ENCODE results near the gene RPS6KA2.

The RPS6KA2 gene

DNA sequence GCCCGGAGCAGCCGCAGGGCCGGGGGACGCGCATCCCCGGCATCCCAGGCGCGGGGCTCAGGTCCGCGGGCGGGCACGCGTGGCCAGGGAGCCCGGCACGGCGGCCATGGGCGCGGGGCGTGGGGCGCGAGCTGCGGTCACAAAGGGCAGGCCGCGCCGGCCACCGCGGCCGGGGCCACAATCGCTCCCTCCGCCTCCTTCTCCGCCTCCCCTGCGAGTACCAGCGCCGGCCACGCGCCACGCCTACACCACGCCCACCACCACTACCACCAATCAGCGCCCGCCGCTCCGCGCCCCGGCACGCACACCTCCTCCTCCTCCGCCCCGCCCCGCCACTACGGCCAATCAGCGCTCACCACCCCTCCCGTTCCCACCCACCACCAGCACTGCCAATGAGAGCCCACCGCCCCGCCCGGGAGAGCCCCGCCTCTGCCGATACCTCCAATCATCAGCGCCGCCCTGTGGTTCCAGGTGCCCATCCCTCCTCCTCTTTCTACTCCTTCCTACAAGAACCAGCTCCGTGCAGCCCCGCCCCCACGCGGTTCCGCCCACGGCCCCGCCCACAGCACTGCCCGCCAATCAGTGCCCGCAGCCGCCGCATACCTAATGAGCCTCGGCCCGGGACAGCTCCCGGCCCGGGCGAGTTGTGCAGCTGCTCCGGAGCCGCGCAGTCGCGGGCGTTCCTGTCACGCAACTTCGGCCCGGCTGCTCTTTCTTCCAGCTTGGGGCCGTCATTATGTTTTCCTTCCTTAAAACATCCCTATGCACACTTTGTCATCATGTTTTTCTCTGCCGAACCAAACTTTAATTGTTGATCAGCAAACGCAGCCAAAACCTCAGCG, at the start of gene RPS6KA2:
Gene RPS6KA2 (minus strand): TSS at position 219 of the 842 bp plus-strand sequence. CDS start 232 bp downstream, outside the sequence.
- peak; percentile 99 for DNase-seq

DNA sequence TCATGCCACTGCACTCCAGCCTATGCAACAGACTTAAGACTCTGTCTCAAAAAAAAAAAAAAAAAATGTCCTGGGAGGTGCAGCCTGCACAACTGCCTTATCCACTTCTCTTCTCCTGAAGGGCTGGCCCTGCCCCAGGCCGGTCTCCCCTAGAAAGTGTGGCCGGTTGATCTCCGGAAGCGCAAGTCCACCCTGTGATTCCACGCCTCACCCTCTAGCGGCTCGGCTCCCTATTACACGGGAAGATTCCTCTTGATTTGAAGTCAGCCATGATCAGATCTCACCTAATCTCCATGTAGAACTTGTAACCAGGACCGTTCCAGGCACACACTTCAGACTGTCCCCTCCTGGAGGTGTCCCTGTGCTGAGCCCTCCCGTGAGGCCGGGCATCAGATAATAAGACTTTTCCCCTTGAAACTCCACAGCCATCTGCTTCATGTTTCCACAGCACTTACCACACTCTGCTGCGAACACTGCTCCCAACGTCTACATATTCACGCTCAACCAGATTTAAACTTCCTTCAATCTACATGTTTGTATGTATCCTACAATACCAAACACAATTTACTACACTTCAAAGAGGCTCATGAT, 49.3 kb upstream of the RPS6KA2 start:
- no peak for DNase-seq

DNA sequence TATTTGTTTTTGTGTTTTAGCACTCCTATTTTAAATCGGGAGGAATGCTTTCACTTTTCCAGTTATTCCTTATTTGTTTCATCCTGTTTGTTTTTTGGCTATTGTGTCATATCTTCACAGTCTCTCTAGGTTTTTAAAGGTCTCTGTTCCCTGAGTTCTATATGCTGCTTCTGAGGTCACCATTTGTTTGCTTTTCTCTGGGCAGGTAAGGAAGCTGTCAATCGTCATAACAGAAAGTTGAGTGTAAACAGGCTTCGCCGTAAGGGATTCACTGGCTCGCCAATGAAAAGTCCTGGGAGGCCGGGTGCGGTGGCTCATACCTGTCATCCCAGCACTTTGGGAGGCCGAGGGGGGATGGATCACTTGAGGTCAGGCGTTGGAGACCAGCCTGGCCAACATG, 48.7 kb upstream of the RPS6KA2 start:
- no peak for DNase-seq

DNA sequence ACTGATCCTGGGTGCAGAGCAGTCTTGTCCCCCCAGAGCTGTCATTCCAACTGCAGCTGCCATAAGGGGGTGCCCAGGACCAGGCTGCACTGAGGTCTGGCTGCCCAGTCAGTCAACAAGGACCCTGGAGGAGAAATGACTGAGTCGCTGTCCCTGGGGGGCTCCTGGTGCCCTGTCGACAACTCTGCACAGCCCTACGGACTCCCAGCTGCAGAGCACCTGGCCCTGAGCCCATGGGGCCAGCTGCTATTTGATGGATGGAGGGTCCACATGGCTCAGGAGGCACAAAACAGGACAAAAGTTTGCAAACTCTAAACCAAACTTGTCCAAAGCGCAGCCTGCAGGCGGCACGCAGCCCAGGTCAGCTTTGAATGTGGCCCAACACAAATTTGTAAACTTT, 46.3 kb upstream of the RPS6KA2 start:
- DNase-seq = no peak

DNA sequence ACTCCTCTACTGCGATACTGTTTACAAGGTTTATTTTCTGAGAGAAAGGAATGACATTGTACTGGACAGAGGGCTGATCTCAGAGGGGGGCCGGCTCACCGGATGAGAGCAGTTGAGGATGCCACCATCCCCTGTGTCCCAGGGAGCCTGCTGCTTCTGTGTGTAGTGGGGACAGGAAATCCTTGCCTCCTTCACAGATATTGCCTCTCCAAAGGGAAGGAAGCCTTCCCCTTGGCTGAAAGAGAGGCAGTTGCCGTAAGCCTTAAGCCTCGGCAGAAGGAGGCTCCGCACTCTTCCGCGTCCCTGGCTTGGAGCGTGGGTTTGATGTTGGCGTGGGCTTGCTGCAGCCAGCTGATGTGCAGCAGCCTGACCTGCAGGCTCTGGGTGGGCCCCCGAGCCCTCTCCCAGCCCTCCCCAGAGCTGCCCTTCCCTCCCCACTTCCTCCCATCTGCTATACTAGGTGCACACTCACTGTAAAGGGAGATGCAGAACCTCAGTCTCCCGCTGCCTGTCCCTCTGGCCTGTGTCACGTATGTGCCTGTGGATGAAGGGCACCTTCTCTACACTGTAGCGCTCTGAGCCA, 45.7 kb upstream of the RPS6KA2 start:
- DNase-seq = no peak

DNA sequence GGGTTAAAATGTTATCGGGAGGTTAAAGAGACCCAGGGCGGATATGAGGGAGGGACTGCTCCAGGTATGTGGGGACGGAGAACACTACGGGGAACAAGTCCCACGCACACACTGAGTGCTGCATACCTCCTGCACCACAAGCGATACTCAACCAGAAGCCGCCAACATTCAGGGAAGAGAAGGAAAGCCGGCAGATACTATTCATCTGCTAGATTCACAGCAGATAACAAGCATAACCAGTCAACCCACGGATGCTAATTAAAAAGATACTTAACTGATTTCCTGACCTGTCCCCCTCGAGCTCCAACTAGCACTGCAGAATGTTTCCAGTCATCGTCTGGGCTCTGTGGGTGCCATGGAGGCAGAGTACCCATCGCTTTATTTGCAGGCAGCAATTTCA, 45.1 kb upstream of the RPS6KA2 start:
- DNase-seq = no peak

DNA sequence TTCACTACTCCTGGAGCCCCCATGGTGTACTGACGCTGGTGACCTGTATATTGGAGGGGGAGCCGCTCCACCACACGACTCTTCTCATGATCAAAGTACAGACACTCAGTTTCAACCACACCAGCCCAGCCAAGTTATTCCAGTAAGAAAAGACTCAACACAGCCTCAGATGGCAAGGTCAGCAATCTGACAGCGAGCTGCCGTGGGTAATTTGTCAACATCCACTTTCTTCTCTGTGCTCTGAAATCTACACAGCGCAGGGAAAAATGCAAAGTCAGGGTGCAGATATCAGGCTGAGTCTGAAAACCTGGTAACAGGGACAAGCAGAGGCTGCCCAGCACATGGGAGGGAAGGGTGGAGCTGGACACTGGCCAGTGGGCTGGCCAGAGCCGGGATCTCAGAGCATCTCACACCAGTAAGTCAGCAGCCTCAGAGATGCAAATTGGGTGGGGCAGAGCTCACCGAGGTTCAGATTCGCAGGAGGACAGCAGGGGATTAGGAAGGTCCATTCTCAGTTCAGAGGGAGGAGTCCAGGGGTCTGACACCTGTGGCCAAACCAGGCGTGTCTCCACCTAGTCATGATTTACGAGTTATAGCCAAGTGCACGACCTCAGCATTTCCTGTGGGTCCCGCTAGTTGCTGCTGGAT, 44.5 kb upstream of the RPS6KA2 start:
- DNase-seq = no peak

DNA sequence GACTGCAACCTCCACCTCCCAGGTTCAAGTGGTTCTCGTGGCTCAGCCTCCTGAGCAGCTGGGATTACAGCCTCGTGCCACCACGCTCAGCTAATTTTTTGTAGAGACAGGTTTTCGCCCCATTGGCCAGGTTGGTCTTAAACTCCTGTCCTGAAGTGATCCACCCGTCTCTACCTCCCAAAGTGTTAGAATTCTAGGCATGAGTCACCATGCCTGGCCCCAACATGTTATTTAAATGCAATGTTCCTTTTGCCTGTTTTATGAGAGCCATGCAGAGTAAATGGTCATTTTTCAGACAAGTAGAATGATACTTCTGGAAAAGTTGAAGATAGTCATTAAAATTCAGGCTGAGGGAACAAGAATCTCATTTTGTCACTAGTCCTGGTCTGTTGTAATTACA, 43.8 kb upstream of the RPS6KA2 start:
- no peak for DNase-seq

DNA sequence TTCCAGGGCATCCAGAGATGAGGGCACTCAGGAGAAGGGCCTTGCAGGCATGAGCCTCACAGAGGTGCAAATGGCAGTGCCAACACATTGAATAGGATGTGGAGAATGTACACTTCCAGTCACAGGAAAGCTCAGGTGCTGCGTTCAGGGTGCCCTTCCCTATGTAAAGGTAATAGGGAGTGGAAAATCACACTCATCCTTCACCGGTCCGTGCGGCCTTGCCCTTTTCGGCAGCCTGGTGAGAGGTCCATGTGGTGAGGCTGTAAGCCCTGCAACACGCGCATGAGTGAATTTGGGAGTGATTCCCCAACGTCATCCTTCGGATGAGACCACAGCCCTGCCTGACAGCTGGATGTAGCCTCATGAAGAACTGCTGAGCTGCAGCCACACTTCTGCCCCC, 43.0 kb upstream of the RPS6KA2 start:
- DNase-seq = no peak

DNA sequence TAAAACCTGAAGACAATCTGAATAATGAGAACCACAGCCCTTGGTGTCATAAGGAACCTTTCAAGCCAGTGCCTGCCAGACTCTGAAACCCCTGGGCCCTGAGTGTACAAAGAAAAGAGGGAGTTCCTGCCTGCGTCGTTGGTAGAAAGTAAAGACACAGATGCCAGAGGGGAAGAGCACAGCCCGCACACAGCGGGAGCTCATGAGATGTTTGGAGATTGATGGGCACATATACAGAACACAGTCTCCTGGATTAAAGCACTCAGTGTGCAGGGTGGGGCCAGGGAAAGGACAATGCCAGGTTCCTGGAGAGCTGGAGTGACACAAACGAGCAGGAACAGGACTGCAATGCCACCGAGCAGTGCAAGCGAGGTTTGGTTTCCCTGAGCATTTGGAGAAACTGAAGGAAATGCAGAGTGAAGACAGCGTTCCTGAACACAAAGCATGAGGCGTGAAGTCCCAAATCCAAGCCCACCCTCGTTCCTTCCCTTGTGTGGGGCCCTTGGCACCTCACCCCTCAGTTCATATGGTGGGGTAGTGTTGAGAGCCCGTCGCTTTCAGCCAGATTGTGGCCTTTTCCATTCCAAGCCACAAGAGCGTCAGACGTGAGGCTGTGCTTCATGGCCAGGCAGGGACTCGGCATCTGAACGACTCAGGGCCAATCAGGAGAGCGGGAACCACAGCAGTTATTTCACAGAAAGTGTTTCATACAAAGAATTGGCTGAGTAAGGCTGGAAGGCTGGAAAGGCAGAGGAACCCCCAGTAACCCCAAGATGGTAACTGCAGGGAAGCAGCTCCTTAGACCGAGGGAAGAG, 41.0 kb upstream of the RPS6KA2 start:
- no peak for DNase-seq

DNA sequence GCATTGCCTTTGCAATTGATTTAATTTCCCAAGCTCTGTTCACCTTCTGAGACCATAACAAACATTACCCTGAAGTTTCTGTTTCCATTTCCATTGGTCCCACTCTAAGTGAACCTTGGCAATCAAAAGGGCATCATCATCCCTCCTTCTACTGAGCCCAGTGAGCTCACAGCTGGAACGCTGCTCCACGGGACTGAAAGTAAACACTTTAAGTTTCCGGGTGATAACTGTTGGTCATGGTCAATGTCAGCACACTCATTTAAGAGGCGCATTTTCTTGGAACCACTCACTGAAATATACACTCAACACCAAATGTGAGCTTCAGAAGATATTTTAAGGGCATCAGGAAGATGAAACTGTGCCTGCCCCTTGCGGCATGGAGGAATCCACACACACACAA, 37.1 kb upstream of the RPS6KA2 start:
- peak; percentile 12 for DNase-seq

DNA sequence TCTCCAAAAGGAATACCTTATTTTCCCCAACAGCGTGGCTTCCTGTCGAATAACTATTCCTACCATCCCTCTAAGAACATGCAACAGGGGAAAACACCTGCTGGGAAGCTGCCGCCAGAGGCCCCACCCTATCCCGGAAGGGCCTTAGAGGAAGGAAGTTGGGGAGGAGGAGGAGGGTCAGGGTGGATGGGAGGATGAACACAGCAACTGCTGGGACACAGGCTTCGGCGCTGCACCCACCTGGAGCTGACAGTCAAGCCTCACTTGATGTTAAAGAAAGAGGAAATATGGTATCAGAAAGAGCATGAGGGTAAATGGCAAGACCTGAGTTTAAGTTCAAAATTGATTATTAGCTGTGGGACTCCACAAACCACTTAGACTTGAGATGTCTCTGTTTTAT, 36.5 kb upstream of the RPS6KA2 start:
- no peak for DNase-seq

DNA sequence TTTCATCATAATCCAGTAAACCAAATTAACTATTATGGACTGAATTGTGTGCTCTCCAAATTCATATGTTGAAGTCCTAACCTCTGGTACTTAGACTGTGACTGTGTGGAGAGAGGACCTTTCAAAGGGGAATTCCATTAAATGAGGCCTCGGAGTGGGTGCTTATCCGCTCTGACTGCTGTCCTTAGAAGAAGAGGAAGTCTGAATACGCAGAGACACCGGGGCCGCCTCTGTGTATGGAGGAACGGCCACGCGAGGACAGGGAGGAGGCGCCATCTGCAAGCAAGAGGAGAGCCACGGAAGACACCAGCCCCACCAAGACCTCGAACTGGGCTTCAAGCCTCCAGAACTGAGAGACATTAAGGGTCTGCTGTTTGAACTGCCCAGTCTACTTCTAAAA, 35.6 kb upstream of the RPS6KA2 start:
- no peak for DNase-seq

DNA sequence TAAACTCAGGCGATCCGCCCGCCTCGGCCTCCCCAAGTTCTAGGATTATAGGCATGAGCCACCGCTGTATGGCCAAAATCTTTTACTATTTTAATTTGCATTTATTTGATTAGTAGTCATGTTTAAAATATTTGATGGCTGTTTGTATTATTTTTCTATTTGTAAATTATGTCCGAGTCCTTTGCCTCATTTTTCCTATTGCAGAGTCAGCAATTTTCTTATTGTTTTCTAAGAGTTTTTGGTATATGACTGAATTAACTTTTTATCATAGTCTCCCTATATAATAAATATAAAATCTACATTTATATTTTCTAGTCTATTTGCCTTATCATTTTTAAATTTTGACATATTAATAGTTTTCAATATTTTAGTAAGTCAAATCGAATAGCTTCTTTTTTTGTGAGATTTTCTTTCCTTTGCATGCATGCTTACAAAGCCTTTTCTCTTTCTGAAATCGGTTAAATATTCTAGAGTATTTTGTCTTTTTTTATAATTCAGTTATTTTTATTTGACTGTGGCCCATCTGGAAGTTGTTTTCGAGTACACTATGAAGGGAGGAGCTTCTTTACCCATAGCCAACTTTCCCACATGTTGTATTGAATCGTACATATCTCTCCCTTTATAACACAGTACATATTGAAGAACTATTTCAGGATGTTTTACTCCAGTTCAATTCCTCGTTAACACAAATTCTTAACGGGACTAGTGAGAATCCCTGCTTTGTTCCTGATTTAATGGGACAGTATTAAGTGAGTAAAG, 34.5 kb upstream of the RPS6KA2 start:
- DNase-seq = no peak

DNA sequence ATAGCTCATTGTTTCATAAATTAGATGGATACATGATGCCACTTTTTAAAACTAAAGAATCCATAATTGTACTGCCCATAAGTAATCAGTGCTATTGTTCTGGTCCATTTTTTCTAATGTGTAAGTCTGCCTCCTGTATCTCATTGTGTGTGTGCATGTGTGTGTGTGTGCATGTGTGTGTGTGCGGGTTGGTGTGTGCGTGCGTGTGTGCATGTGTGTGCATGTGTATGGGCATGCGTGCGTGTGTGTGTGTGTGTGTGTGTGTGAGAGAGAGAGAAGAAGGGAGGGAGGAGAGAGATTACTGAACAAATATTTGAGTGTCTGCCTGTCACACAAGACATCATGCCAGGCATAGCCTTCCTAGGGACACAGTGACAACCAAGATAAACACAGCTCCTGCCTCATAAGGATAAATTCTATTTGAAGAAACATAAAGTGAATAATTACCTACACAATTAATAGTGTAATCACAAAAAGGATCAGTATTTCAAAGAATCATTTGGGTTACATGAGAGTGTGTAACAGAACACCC, 33.2 kb upstream of the RPS6KA2 start:
- DNase-seq = no peak

DNA sequence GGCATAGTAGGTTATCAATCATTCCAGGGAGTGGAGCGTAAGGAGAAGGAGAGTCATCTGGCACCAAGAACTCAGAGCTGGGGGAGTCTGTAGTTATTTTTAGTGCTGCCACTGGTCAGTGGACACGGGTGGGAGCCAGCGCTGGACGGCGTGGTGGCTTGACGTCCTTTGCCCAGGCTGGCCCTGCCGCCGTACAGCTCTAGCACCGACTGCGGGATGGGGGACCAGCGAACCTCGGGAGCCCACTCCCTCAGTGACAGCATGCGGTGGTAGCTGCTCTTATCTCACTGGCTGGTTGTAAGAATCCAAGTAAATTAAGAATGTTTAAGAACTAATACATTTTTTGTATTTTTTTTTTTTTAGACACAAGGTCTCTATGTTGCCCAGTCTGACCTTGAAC, 32.5 kb upstream of the RPS6KA2 start:
- DNase-seq = no peak

DNA sequence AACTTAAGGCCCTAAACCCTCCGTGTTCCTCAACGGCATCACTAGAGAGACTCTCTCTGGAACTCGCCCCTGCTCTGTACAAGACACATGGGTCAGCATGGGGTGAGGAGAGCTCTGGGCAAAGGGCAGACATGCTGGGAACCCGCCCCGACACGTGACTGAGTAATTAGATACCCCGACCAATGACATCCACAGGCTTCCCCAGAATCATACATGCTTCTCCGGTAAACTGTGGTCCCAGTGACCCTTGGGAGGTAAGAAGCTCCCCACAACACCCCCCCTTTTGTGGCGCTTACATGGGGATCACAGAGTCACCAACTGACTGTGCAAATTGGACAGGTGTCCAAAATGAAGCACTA, 31.7 kb upstream of the RPS6KA2 start:
- DNase-seq = no peak

DNA sequence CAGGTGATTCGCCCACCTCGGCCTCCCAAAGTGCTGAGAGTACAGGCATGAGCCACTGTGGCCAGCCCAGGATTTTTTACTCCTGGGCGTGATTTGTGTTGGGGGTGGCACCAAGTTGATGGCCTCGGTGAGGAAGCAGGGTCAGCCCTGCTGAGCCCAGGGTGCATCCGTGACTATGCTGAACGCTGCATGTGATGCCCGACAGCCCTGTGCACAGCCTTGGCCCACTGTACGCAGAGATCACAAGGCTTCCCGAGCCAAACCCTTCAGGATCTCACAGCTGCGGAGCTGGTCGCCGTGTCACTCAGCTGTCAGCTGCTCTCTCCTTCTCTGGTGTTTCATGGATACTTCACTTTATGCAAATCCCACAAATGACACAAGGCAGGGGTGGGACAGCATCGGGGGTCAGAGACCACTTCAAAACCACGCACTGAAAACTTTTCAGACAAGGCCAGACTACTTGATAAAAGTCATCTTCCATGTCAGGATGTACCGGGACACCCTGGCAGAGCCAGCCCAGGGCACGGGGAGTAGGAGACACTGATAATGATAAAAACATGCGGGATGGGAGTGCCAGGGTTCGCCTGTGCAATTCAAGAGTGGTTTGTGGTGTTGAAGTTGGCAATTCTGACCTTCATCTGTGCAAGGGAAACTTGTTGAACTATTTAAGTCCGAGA, 31.2 kb upstream of the RPS6KA2 start:
- no peak for DNase-seq

DNA sequence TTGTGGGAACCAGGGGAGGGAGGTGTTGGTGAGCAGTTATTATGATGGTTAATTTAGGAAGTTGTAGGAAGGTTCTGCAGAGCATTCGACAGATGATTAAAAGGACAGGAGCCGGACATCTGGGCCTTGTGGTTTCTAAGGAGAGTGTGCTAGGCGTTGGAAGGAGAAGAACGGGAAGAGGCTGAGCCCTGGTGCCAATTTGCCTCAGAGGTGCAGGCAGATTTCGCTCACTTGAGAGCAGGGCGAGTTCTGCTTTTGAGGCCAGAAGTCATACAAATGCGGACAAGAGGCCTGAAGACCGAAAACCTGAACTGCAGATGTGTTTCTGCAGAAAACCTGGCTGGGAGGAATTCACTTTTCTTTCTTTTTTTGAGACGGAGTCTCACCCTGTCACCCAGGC, 30.5 kb upstream of the RPS6KA2 start:
- no peak for DNase-seq

DNA sequence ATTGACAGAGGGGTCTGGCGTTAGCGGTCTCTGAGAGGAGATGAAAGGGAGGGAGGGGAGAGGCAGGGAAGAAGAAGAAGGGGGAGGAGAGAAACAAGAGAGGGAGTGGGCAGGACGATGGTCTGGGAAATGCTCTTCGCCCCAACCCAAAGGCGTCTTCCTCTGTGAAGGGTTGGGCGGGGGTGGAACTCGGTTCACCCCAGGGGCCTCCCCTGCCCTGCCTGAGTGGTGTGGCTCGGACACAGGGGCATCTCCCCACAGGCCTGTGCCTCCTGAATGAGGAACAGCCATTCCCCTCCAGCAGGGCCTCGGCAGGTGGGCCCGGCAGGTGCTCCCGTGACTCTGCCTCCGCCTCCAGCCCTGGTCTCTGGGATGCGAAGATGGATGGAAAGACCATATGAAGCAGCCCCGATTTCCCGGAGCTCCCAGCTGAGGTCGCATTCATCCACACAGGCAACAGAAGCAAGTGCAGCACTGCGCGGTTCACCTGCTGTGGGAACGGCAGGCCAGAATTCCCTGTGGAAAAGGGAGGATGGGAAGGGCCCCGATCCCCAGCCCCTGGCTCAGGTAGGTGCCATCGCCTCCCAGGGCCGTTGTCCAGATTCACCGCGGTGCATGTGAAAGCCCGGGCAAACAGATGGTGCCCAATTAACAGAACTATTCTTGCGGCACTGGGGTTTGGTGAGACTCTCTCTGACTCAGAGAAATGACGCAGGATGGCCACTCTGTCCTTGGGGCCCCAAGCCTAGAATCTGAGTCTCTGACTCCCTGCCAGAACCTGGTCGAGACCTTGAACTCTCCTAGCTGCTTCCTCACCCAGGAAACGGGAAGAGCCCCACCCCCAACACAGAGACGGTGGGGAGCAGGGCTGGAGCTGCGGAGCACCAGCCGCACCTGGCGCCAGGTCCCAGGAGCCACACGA, 29.4 kb upstream of the RPS6KA2 start:
- no peak for DNase-seq
